Breast epithelium (tissue), 4 donors: Measurements from ENCODE around the gene LRRTM1. TPM values are rescaled to one million over a fixed set of nuclear protein-coding genes. Genes with fewer than 3 reads are reported as not detected.

Source experiments
- DNase-seq, 2 donors: peaks; one replicate each; pipeline ENCODE4 v3.0.0-alpha.2; 2019; ENCODE audit warnings: low spot score in 2 of 2
- H3K27ac ChIP-seq, 2 donors: fragments of 200-600 bp; sonication (generic) in 1 of 2; one replicate each; pipeline ENCODE4 v1.5.1; 2016 to 2019; ENCODE audit warnings: mild to moderate bottlenecking in 1 of 2
- H3K27me3 ChIP-seq, 2 donors: fragments of 200-600 bp; sonication (generic) in 1 of 2; one replicate each; pipeline versions ENCODE4 v1.5.1 to v1.6.0; 2017 to 2019; ENCODE audit warnings: control low read depth in 1 of 2, mild to moderate bottlenecking in 1 of 2
- H3K36me3 ChIP-seq: fragments of 200-600 bp; one replicate; pipeline ENCODE4 v1.5.1; 2019
- H3K4me1 ChIP-seq, 2 donors: fragments of 200-600 bp; sonication (generic); one replicate each; pipeline ENCODE4 v1.5.1; 2016 to 2019; ENCODE audit warnings: control low read depth in 1 of 2
- H3K4me3 ChIP-seq, 3 donors: fragments of 200-600 bp; sonication (generic); 1 replicate in 2 of 3; 2 replicates in 1 of 3; pipeline ENCODE4 v1.5.1; 2016 to 2019; ENCODE audit warnings: mild to moderate bottlenecking in 3 of 3, moderate library complexity in 2 of 3
- H3K9me3 ChIP-seq, 2 donors: fragments of 200-600 bp; sonication (generic) in 1 of 2; one replicate each; pipeline ENCODE4 v1.5.1; 2016 to 2019; ENCODE audit warnings: control low read depth in 1 of 2
- POLR2A ChIP-seq: fragments of 450-650 bp; IDR thresholded peaks from one replicate; pipeline ENCODE4 v1.6.1; 2016; ENCODE audit warnings: antibody characterized with exemption, mild to moderate bottlenecking, moderate library complexity
- POLR2AphosphoS5 ChIP-seq, 3 donors: sonication (generic); formaldehyde crosslinking; IDR thresholded peaks; one replicate each; pipeline ENCODE4 v1.6.1; 2017; ENCODE audit warnings: antibody characterized with exemption in 3 of 3
- intact Hi-C: fragments of 100-400 bp; cut with DNase I; formaldehyde crosslinking; loops from one replicate; pipeline ENCODE4 v1.15.1; 2023; ENCODE audit warnings: low total_unique reads
- total RNA-seq, 3 donors: library from RNA; depleted of rRNA; stranded (reverse); fragments of >200 nt; gene quantifications; one replicate each; pipeline ENCODE4 v1.1.0, GENCODE V29; 2016
- TF ChIP-seq, protein P1 (sequence below), 3 donors: fragments of 450-650 bp; IDR thresholded peaks; one replicate each; pipeline ENCODE4 v1.5.1; 2016 to 2017; ENCODE audit warnings: antibody characterized with exemption in 3 of 3, mild to moderate bottlenecking in 3 of 3, moderate library complexity in 3 of 3

Gene LRRTM1
- total RNA-seq, 3 donors from 2014 or later: 0.15 TPM; not detected in 2

DNA sequence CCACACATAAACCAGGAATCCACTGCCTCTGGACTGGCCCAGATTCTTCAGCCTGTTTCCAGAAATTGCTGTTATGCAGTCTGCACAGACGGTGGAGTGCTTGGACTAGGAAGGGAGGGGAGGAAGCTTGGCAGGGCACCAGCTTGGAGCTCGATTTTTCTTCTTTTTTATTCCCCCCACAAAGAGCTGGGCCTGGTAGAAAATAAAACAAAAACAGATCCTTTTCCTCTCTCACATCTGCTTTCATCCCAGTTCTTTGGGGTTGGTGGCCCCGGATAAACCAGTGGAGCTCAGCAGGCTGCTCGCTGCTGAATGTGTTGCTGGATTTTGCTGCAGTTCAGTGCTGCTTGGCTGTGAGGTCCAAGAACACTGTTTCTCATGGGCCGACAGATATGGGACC is 16.0 kb downstream of the LRRTM1 start:
- no peak overlapping the region for H3K4me3 ChIP-seq
- DNase-seq: no peak
- no peaks in the 10 kb centered on the region for H3K27me3 ChIP-seq
- H3K36me3 ChIP-seq: no peaks in the 10 kb centered on the region
- intact Hi-C loops: no loop called here
- H3K4me1 ChIP-seq: no peaks in the 10 kb centered on the region
- no peak for TF ChIP-seq POLR2A
- no peak for TF ChIP-seq POLR2AphosphoS5 (IDR thresholded peaks at IDR 0.05)
- TF ChIP-seq, protein P1, sequence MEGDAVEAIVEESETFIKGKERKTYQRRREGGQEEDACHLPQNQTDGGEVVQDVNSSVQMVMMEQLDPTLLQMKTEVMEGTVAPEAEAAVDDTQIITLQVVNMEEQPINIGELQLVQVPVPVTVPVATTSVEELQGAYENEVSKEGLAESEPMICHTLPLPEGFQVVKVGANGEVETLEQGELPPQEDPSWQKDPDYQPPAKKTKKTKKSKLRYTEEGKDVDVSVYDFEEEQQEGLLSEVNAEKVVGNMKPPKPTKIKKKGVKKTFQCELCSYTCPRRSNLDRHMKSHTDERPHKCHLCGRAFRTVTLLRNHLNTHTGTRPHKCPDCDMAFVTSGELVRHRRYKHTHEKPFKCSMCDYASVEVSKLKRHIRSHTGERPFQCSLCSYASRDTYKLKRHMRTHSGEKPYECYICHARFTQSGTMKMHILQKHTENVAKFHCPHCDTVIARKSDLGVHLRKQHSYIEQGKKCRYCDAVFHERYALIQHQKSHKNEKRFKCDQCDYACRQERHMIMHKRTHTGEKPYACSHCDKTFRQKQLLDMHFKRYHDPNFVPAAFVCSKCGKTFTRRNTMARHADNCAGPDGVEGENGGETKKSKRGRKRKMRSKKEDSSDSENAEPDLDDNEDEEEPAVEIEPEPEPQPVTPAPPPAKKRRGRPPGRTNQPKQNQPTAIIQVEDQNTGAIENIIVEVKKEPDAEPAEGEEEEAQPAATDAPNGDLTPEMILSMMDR (IDR thresholded peaks at IDR 0.05): no peak
- H3K27ac ChIP-seq: no peak overlapping the region
- no peaks in the 10 kb centered on the region for H3K9me3 ChIP-seq

DNA sequence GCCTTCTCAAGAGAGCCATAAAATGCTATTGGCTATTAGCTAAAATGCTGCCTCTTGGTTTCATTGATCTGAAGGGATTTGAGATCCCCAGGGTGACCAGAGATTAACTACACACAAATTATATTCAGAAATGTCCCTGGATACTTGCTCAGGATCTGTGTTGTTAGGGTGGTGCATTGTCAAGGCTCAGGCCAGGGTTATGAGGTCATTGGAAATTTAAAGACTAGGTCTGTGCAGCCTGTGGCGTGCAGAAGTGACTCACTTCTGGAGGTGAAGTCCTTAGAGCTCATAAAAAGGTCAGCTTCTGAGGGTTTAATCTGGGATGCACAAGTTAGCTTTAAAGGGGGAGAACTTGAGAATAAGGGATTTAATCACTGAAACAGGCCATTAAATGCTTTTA is 23.5 kb downstream of the LRRTM1 start:
- Histone ChIP-seq H3K4me1 (no peaks in the 10 kb centered on the region), H3K27ac (no peak overlapping the region), H3K9me3 (no peaks in the 10 kb centered on the region), H3K36me3 (no peaks in the 10 kb centered on the region), H3K27me3 (no peaks in the 10 kb centered on the region), H3K4me3 (no peak overlapping the region)
- TF ChIP-seq POLR2AphosphoS5 (IDR thresholded peaks at IDR 0.05): no peak
- TF ChIP-seq, protein P1 (IDR thresholded peaks at IDR 0.05): no peak
- DNase-seq: no peak
- intact Hi-C loops: no loop called here

DNA sequence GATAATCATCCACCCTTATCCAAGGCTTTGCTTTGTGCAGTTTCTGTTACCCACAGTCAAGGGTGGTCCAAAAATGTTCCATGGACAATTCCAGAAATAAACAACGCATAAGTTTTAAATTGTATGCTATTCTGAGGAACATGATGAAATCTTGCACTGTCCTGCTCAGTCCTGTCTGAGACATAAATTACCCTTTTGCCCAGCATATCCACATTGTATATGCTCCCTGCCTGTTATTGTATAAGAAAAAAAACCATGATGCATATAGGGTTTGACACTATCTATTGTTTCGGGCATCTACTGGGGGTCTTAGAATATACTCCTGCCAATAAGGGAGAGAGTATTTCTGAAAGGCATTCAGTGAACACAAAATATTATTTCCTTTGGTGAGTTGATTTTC is 24.0 kb downstream of the LRRTM1 start:
- H3K4me1 ChIP-seq: no peaks in the 10 kb centered on the region
- no peaks in the 10 kb centered on the region for H3K27me3 ChIP-seq
- intact Hi-C loops: no loop called here
- H3K9me3 ChIP-seq: no peaks in the 10 kb centered on the region
- no peaks in the 10 kb centered on the region for H3K36me3 ChIP-seq
- TF ChIP-seq POLR2AphosphoS5 (IDR thresholded peaks at IDR 0.05) (no peak), POLR2A (no peak)
- TF ChIP-seq, protein P1 (IDR thresholded peaks at IDR 0.05): no peak
- no peak overlapping the region for H3K4me3 ChIP-seq
- DNase-seq: no peak
- no peak overlapping the region for H3K27ac ChIP-seq

DNA sequence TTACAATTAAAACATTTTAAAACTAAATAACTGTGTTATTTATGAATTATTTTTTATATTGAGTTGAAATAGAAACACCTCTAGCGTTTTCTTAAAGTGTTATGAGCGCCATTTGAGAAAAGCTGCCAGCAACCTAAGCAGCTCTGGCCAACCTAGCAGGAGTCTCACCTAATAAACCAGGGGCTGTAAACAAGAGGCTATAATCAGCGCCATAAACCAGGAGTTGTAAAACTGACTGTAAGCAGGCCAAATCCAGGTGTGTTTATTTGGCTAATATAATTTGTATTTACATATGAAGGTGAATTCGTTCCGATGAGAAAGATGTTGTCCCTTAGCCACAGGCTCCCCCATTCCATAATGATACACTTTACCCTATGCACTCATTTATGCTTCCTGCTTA is 34.7 kb downstream of the LRRTM1 start:
- Histone ChIP-seq H3K27me3 (no peaks in the 10 kb centered on the region), H3K4me1 (no peaks in the 10 kb centered on the region), H3K27ac (no peak overlapping the region), H3K4me3 (no peak overlapping the region), H3K9me3 (no peaks in the 10 kb centered on the region), H3K36me3 (no peaks in the 10 kb centered on the region)
- TF ChIP-seq POLR2AphosphoS5 (IDR thresholded peaks at IDR 0.05): no peak
- TF ChIP-seq POLR2A: no peak
- TF ChIP-seq, protein P1 (IDR thresholded peaks at IDR 0.05): no peak
- intact Hi-C loops: no loop called here
- DNase-seq: no peak

DNA sequence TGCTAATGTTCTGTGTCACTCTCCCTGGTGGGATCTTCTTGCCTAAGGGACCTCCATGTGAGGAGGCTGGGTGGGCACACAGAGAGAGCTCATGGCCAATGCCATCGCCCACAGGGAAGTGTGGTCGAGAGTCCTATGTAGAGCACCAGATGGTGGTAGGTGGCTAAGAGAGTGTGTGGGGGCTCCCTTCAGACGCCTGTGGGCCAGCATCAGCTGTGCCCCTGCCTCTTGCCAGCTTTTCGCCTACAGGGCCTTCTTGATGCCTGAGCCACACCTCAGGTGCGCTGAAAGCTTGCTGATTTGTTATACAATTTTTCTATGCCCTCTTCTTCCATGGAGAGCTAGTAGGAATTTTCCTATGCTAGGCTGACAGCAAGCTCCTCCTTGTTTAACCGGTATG is 38.3 kb downstream of the LRRTM1 start:
- no peaks in the 10 kb centered on the region for H3K9me3 ChIP-seq
- no peaks in the 10 kb centered on the region for H3K4me1 ChIP-seq
- no peak for DNase-seq
- H3K27ac ChIP-seq: no peak overlapping the region
- intact Hi-C loops: no loop called here
- TF ChIP-seq POLR2AphosphoS5 (IDR thresholded peaks at IDR 0.05) (no peak), POLR2A (no peak)
- TF ChIP-seq, protein P1 (IDR thresholded peaks at IDR 0.05): no peak
- no peaks in the 10 kb centered on the region for H3K36me3 ChIP-seq
- no peaks in the 10 kb centered on the region for H3K27me3 ChIP-seq
- no peak overlapping the region for H3K4me3 ChIP-seq
